IMR-90 (cell line): ENCODE data around the gene C16orf96. TPM values are rescaled to one million over a fixed set of nuclear protein-coding genes. Genes with fewer than 3 reads are reported as not detected.

Experiments used
- ATAC-seq: fragments of 200-7000 bp; cut with Tn5 transposase; 2 replicates; pipeline ENCODE4 v1.9.1; 2020; ENCODE audit warnings: low read depth, mild to moderate bottlenecking, moderate library complexity
- BruUV-seq: library from RNA; stranded (reverse); fragments of 400-500 nt; replicated peaks from 2 replicates; lab custom pipeline; 2021; lab: Mats Ljungman, UMichigan
- CTCF ChIA-PET: fragments of 300-600 bp; formaldehyde crosslinking; extraction: SDS; loops from one replicate; lab custom pipeline; 2021; ENCODE audit warnings: antibody characterized with exemption; lab: Yijun Ruan, JAX
- POLR2A ChIA-PET: fragments of 300-600 bp; sonication (Branson Sonifier 250); formaldehyde crosslinking; loops from one replicate; lab custom pipeline; 2022; ENCODE audit warnings: antibody characterized with exemption; ENCODE audit not compliant: unreplicated experiment; lab: Charles Lee
- DNase-seq: peaks from one replicate; pipeline ENCODE4 v3.0.0; 2013
- H2AFZ ChIP-seq: replicated peaks from 2 replicates; pipeline ENCODE3; 2013; ENCODE audit warnings: low read length, mild to moderate bottlenecking; ENCODE audit not compliant: poor library complexity
- H2AK5ac ChIP-seq: 2 replicates; pipeline ENCODE4 v1.6.1; 2013; ENCODE audit warnings: low read depth, low read length, inconsistent platforms
- H2AK9ac ChIP-seq: replicated peaks from 2 replicates; pipeline ENCODE3; 2013; ENCODE audit warnings: mild to moderate bottlenecking, low read depth, low read length, moderate library complexity; ENCODE audit not compliant: poor library complexity
- H2BK120ac ChIP-seq: 2 replicates; pipeline ENCODE4 v1.6.1; 2013; ENCODE audit warnings: low read depth, low read length, inconsistent platforms
- H2BK15ac ChIP-seq: 3 replicates; pipeline ENCODE4 v1.6.1; 2013; ENCODE audit warnings: low read depth, low read length, inconsistent platforms
- H2BK20ac ChIP-seq: 2 replicates; pipeline ENCODE4 v1.6.1; 2013; ENCODE audit warnings: low read depth, mild to moderate bottlenecking, inconsistent platforms, low read length, moderate library complexity
- H2BK5ac ChIP-seq: 2 replicates; pipeline ENCODE4 v1.6.1; 2013; ENCODE audit warnings: mild to moderate bottlenecking, low read depth, low read length, inconsistent platforms; ENCODE audit not compliant: poor library complexity, severe bottlenecking
- H3K14ac ChIP-seq: replicated peaks from 2 replicates; pipeline ENCODE4 v1.6.1; 2013; ENCODE audit warnings: low read depth, low read length, inconsistent platforms
- H3K18ac ChIP-seq: 2 replicates; pipeline ENCODE4 v1.6.1; 2013; ENCODE audit warnings: low read depth, low read length, control low read depth
- H3K23ac ChIP-seq: 2 replicates; pipeline ENCODE4 v1.6.1; 2013; ENCODE audit warnings: low read depth, low read length, inconsistent platforms
- H3K27ac ChIP-seq: 2 replicates; pipeline ENCODE4 v1.5.1; 2013; ENCODE audit warnings: mild to moderate bottlenecking, control low read depth, low read length; ENCODE audit not compliant: insufficient read depth
- H3K27me3 ChIP-seq: 2 replicates; pipeline ENCODE4 v1.6.1; 2013; ENCODE audit warnings: low read length; ENCODE audit not compliant: control insufficient read depth, insufficient read depth
- H3K36me3 ChIP-seq: 2 replicates; pipeline ENCODE4 v1.6.1; 2013; ENCODE audit warnings: low read length, mixed read lengths; ENCODE audit not compliant: control insufficient read depth, insufficient read depth
- H3K4ac ChIP-seq: 2 replicates; pipeline ENCODE4 v1.6.1; 2013; ENCODE audit warnings: low read depth, low read length, inconsistent platforms
- H3K4me1 ChIP-seq: 2 replicates; pipeline ENCODE4 v1.6.1; 2013; ENCODE audit warnings: low read length, mixed read lengths; ENCODE audit not compliant: control insufficient read depth, insufficient read depth
- H3K4me2 ChIP-seq: 2 replicates; pipeline ENCODE4 v1.6.1; 2013; ENCODE audit warnings: low read depth, mild to moderate bottlenecking, control low read depth, low read length, moderate library complexity
- H3K4me3 ChIP-seq: 2 replicates; pipeline ENCODE4 v1.5.1; 2013; ENCODE audit warnings: low read depth, mild to moderate bottlenecking, control low read depth, low read length, moderate library complexity; ENCODE audit not compliant: insufficient read depth
- H3K56ac ChIP-seq: 2 replicates; pipeline ENCODE4 v1.6.1; 2013; ENCODE audit warnings: low read length, inconsistent platforms; ENCODE audit not compliant: insufficient read depth; ENCODE audit errors: extremely low read depth
- H3K79me1 ChIP-seq, 2 experiments: 2 replicates each; pipeline ENCODE4 v1.6.1; 2013; ENCODE audit warnings: low read length in 2 of 2, inconsistent platforms in 1 of 2, low read depth in 1 of 2
- H3K9ac ChIP-seq: 2 replicates; pipeline ENCODE4 v1.6.1; 2013; ENCODE audit warnings: low read depth, low read length, control low read depth
- H3K9me1 ChIP-seq: 2 replicates; pipeline ENCODE4 v1.6.1; 2013; ENCODE audit warnings: low read length, inconsistent platforms; ENCODE audit not compliant: insufficient read depth
- H3K9me3 ChIP-seq: 2 replicates; pipeline ENCODE4 v1.6.1; 2013; ENCODE audit warnings: low read length; ENCODE audit not compliant: control insufficient read depth, insufficient read depth
- H4K20me1 ChIP-seq: 2 replicates; pipeline ENCODE4 v1.6.1; 2013; ENCODE audit warnings: low read length, inconsistent platforms; ENCODE audit not compliant: insufficient read depth
- H4K5ac ChIP-seq: 2 replicates; pipeline ENCODE4 v1.6.1; 2013; ENCODE audit warnings: mild to moderate bottlenecking, low read depth, low read length, control low read depth
- H4K8ac ChIP-seq, 2 experiments: 2 replicates each; pipeline ENCODE4 v1.6.1; 2013; ENCODE audit warnings: low read depth in 2 of 2, low read length in 2 of 2, control low read depth in 1 of 2, inconsistent platforms in 1 of 2
- H4K91ac ChIP-seq: 2 replicates; pipeline ENCODE4 v1.6.1; 2013; ENCODE audit warnings: low read depth, low read length, inconsistent platforms; ENCODE audit not compliant: insufficient read depth
- BHLHE40 ChIP-seq: fragments of 150-350 bp; IDR thresholded peaks from 2 replicates; pipeline ENCODE4 v1.6.1; 2016; ENCODE audit warnings: mild to moderate bottlenecking, low read depth, low read length
- CEBPB ChIP-seq: IDR thresholded peaks from 2 replicates; pipeline ENCODE4 v1.6.1; 2012; ENCODE audit warnings: low read depth, low read length, improper control_type of control experiment
- CHD1 ChIP-seq: IDR thresholded peaks from 2 replicates; pipeline ENCODE4 v1.6.1; 2012; ENCODE audit warnings: low read depth, low read length, improper control_type of control experiment
- FOS ChIP-seq: fragments of 150-350 bp; IDR thresholded peaks from 2 replicates; pipeline ENCODE4 v1.6.1; 2016; ENCODE audit warnings: low read depth, low read length
- MAFK ChIP-seq: IDR thresholded peaks from 2 replicates; pipeline ENCODE4 v1.6.1; 2012; ENCODE audit warnings: low read depth, low read length, improper control_type of control experiment
- MAZ ChIP-seq: IDR thresholded peaks from 2 replicates; pipeline ENCODE4 v1.6.1; 2012; ENCODE audit warnings: low read depth, mild to moderate bottlenecking, low read length, improper control_type of control experiment, moderate library complexity, borderline replicate concordance
- MXI1 ChIP-seq: IDR thresholded peaks from 2 replicates; pipeline ENCODE4 v1.6.1; 2012; ENCODE audit warnings: low read depth, mild to moderate bottlenecking, low read length, moderate library complexity, borderline replicate concordance
- NFE2L2 ChIP-seq: fragments of 150-350 bp; IDR thresholded peaks from 2 replicates; pipeline ENCODE4 v1.6.1; 2016; ENCODE audit warnings: low read depth, mild to moderate bottlenecking, low read length
- POLR2A ChIP-seq: IDR thresholded peaks from 2 replicates; pipeline ENCODE4 v1.6.1; 2012; ENCODE audit warnings: mild to moderate bottlenecking, low read depth, low read length
- RAD21 ChIP-seq: IDR thresholded peaks from 2 replicates; pipeline ENCODE4 v1.6.1; 2012; ENCODE audit warnings: low read length, improper control_type of control experiment
- RCOR1 ChIP-seq: IDR thresholded peaks from 2 replicates; pipeline ENCODE4 v1.6.1; 2012; ENCODE audit warnings: mild to moderate bottlenecking, low read length, improper control_type of control experiment; ENCODE audit not compliant: insufficient replicate concordance
- RFX5 ChIP-seq: IDR thresholded peaks from 2 replicates; pipeline ENCODE4 v1.8.0; 2012; ENCODE audit warnings: low read depth, mild to moderate bottlenecking, low read length, moderate library complexity
- SMC3 ChIP-seq: fragments of 150-350 bp; IDR thresholded peaks from 2 replicates; pipeline ENCODE4 v1.6.1; 2016; ENCODE audit warnings: low read depth, mild to moderate bottlenecking, antibody characterized with exemption, low read length, moderate library complexity
- WGBS, 2 experiments: methylation state at CpG; one replicate each; pipeline versions ENCODE4 v1.1.5 to v1.1.7; 2013; ENCODE audit warnings: missing lambda C conversion rate in 2 of 2; ENCODE audit not compliant: insufficient read length in 1 of 2; ENCODE audit errors: extremely low coverage in 2 of 2; 5-methylcytosine and 5-hydroxymethylcytosine counted together
- dilution Hi-C: fragments of 300-500 bp; cut with HindIII; formaldehyde crosslinking; loops from one replicate; pipeline ENCODE4 v1.14.3; 2018; ENCODE audit warnings: low sequenced_read_pairs; ENCODE audit not compliant: unreplicated experiment
- in situ Hi-C: fragments of 300-500 bp; cut with MboI; formaldehyde crosslinking; loops from 3 replicates; pipeline ENCODE4 v1.14.3; 2019; ENCODE audit warnings: low sequenced_read_pairs, inconsistent platforms, mixed read lengths
- intact Hi-C: fragments of 100-400 bp; cut with micrococcal nuclease; formaldehyde crosslinking; loops from 2 replicates; pipeline ENCODE4 v1.10.0; 2022
- polyA plus RNA-seq, 3 experiments: library from polyadenylated mRNA; depleted of rRNA; stranded (reverse); fragments of >200 nt; gene quantifications; 2 replicates each; pipeline ENCODE4 v1.2.3, GENCODE V29; 2012; ENCODE audit warnings: low replicate concordance in 1 of 3
- total RNA-seq: library from RNA; depleted of rRNA; stranded (reverse); fragments of >200 nt; gene quantifications from 2 replicates; pipeline ENCODE4 v1.2.3, GENCODE V29; 2012
- TF ChIP-seq, protein P1 (sequence below): fragments of 150-350 bp; IDR thresholded peaks from 2 replicates; pipeline ENCODE4 v1.6.1; 2017; ENCODE audit warnings: mild to moderate bottlenecking, antibody characterized with exemption, low read length, low read depth
- TF ChIP-seq, protein P2 (sequence below): conservative IDR thresholded peaks from 2 replicates; pipeline ENCODE4 v1.5.1; 2012; ENCODE audit warnings: mild to moderate bottlenecking, low read depth, low read length, improper control_type of control experiment
- TF ChIP-seq, protein P3 (sequence below): fragments of 150-350 bp; IDR thresholded peaks from 2 replicates; pipeline ENCODE4 v1.6.1; 2016; ENCODE audit warnings: low read depth, mild to moderate bottlenecking, low read length, moderate library complexity, borderline replicate concordance

The C16orf96 gene
- total and polyA plus RNA-seq, 2 of the 4 experiments (the other 2 are of a cell fraction) = not detected

DNA sequence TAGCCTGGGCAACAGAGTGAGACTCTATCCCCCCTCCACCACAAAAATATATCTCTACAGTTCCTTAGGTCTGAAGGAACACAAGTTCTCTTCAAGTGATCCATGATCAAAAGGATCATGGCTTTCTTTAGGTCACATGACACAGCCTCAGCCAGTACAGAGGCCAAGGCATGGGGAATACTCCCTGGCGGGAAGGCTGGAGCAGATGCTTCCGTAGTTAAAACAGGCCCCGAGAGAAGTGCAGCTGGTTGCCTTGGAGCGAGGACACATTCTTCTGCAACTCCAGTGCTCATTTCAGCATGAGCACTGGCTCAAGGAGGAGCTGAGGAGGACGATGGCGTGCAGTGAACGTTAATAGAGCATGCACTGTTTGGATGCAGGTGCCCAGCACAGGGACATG is 31.1 kb upstream of the C16orf96 start:
- Histone ChIP-seq H3K18ac (no peak overlapping the region), H3K56ac (no peak overlapping the region), H2AFZ (no peak overlapping the region), H2BK120ac (no peak overlapping the region), H4K5ac (no peak overlapping the region), H3K9me3 (no peaks in the 10 kb centered on the region), H3K14ac (no peak overlapping the region), H3K4me1 (peaks cover 16% of the 10 kb centered on the region), H4K20me1 (peaks cover 21% of the 10 kb centered on the region), H3K79me1 (peaks cover 0 to 73% of the 10 kb centered on the region in 2 experiments; a peak in 3 of 4 replicates), H3K9me1 (peaks cover 33% of the 10 kb centered on the region), H2BK20ac (no peak overlapping the region), H4K91ac (no peak overlapping the region), H2BK15ac (no peak overlapping the region), H3K4ac (no peak overlapping the region), H3K23ac (no peak overlapping the region), H3K36me3 (no peaks in the 10 kb centered on the region), H2AK5ac (no peak overlapping the region), H2AK9ac (no peak overlapping the region), H3K4me2 (no peak overlapping the region), H3K27ac (no peak overlapping the region), H4K8ac (no peak overlapping the region), H3K9ac (no peak overlapping the region), H3K27me3 (no peaks in the 10 kb centered on the region), H2BK5ac (no peak overlapping the region), H3K4me3 (no peak overlapping the region)
- no peak for TF ChIP-seq FOS
- no peak for TF ChIP-seq RCOR1
- no peak for TF ChIP-seq RFX5
- no peak for TF ChIP-seq MAFK
- TF ChIP-seq POLR2A = no peak
- TF ChIP-seq MXI1 = no peak
- no peak for TF ChIP-seq SMC3
- TF ChIP-seq NFE2L2 = no peak
- TF ChIP-seq, protein P1, sequence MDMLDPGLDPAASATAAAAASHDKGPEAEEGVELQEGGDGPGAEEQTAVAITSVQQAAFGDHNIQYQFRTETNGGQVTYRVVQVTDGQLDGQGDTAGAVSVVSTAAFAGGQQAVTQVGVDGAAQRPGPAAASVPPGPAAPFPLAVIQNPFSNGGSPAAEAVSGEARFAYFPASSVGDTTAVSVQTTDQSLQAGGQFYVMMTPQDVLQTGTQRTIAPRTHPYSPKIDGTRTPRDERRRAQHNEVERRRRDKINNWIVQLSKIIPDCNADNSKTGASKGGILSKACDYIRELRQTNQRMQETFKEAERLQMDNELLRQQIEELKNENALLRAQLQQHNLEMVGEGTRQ = no peak
- TF ChIP-seq CEBPB = no peak
- TF ChIP-seq RAD21 = no peak
- TF ChIP-seq CHD1 = no peak
- TF ChIP-seq, protein P2, sequence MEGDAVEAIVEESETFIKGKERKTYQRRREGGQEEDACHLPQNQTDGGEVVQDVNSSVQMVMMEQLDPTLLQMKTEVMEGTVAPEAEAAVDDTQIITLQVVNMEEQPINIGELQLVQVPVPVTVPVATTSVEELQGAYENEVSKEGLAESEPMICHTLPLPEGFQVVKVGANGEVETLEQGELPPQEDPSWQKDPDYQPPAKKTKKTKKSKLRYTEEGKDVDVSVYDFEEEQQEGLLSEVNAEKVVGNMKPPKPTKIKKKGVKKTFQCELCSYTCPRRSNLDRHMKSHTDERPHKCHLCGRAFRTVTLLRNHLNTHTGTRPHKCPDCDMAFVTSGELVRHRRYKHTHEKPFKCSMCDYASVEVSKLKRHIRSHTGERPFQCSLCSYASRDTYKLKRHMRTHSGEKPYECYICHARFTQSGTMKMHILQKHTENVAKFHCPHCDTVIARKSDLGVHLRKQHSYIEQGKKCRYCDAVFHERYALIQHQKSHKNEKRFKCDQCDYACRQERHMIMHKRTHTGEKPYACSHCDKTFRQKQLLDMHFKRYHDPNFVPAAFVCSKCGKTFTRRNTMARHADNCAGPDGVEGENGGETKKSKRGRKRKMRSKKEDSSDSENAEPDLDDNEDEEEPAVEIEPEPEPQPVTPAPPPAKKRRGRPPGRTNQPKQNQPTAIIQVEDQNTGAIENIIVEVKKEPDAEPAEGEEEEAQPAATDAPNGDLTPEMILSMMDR = no peak
- no peak for TF ChIP-seq MAZ
- TF ChIP-seq, protein P3, sequence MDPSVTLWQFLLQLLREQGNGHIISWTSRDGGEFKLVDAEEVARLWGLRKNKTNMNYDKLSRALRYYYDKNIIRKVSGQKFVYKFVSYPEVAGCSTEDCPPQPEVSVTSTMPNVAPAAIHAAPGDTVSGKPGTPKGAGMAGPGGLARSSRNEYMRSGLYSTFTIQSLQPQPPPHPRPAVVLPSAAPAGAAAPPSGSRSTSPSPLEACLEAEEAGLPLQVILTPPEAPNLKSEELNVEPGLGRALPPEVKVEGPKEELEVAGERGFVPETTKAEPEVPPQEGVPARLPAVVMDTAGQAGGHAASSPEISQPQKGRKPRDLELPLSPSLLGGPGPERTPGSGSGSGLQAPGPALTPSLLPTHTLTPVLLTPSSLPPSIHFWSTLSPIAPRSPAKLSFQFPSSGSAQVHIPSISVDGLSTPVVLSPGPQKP = no peak
- TF ChIP-seq BHLHE40 = no peak
- intact Hi-C loops (no loop called here), in situ Hi-C loops (no loop called here), dilution Hi-C loops (no loop called here)
- DNase-seq (no peak), ATAC-seq (no peak)
- ChIA-PET CTCF (no interaction called here), POLR2A (no interaction called here)
- 80% methylated on average over 2 of the region's 7 CpGs; no CpG with 5 or more reads in 1 of the 2 experiments for WGBS, 2 experiments
- BruUV-seq = no TSS peak
